Measurements from ENCODE around the gene VRK3. TPM values are rescaled to one million over a fixed set of nuclear protein-coding genes. Genes with fewer than 3 reads are reported as not detected.

The VRK3 gene
- polyA plus RNA-seq, 2 of the 4 experiments (the other 2 are of a cell fraction) = 35.2 to 37.4 TPM

- ChIA-PET POLR2A (no interaction called here), CTCF (interaction anchor here (1.3 to 2.1 kb wide), 3 partner anchors 25 to 288 kb away, joined by 3 to 4 read pairs (median 4); partner anchors contain the start of gene KCNC3)
- TF ChIP-seq GATA3 (IDR thresholded peaks at IDR 0.05; ENCODE audit: borderline replicate concordance) (no peak), CHD4 (IDR thresholded peaks at IDR 0.05; ENCODE audit: borderline replicate concordance) (no peak), JUNB (IDR thresholded peaks at IDR 0.05) (no peak), HDAC2 (IDR thresholded peaks at IDR 0.05) (no peak), ZFP36 (IDR thresholded peaks at IDR 0.05; ENCODE audit: borderline replicate concordance, partially characterized antibody) (no peak), MYC (IDR thresholded peaks at IDR 0.05; ENCODE audit: borderline replicate concordance, low read length) (no peak), FOXS1 (CRISPR knock-in tag; IDR thresholded peaks at IDR 0.05) (no peak), SMC3 (IDR thresholded peaks at IDR 0.05) (no peak), FOSL2 (IDR thresholded peaks at IDR 0.05) (no peak), FOSL2 (CRISPR knock-in tag; IDR thresholded peaks at IDR 0.05) (no peak), ZSCAN20 (CRISPR knock-in tag; IDR thresholded peaks at IDR 0.05) (no peak), EP300 (IDR thresholded peaks at IDR 0.05) (no peak), NFE2L2 (conservative IDR thresholded peaks at IDR 0.05; ENCODE audit: low read length) (no peak), KDM5A (IDR thresholded peaks at IDR 0.05) (no peak), HOXB5 (CRISPR knock-in tag; IDR thresholded peaks at IDR 0.05) (no peak), CEBPB (IDR thresholded peaks at IDR 0.05) (no peak), MAX (IDR thresholded peaks at IDR 0.05) (no peak)
- Histone ChIP-seq H3K4me3 (no peak overlapping the region), H3K9me3 (peaks cover 93% of the 10 kb centered on the region), H3K4me2 (no peak overlapping the region), H3K4me1 (no peaks in the 10 kb centered on the region), H3K27ac (no peak overlapping the region)
- DNase-seq (ENCODE audit: low read depth in 1 of 2, low spot score in 1 of 2) (no peak), FAIRE-seq (no peak), ATAC-seq (no peak)
- 92% methylated on average over 6 of the region's 6 CpGs for WGBS (ENCODE audit: missing lambda C conversion rate)
Measured at GRCh38 chr19:50040967-50041366, 15.8 kb upstream of the VRK3 start.

- Histone ChIP-seq H3K4me2 (no peak overlapping the region), H3K4me3 (no peak overlapping the region), H3K9me3 (peaks cover 86% of the 10 kb centered on the region), H3K4me1 (no peaks in the 10 kb centered on the region), H3K27ac (no peak overlapping the region)
- 98% methylated on average over 3 of the region's 3 CpGs for WGBS (ENCODE audit: missing lambda C conversion rate)
- ATAC-seq (no peak), DNase-seq (ENCODE audit: low read depth in 1 of 2, low spot score in 1 of 2) (no peak), FAIRE-seq (no peak)
- ChIA-PET CTCF (interaction anchor here (1.2 to 2.1 kb wide), 4 partner anchors 11 to 289 kb away, joined by 4 to 5 read pairs (median 4); partner anchors contain the start of gene KCNC3), POLR2A (no interaction called here)
- no peak for TF ChIP-seq FOSB (CRISPR knock-in tag; IDR thresholded peaks at IDR 0.05)
- TF ChIP-seq ATOH8 (CRISPR knock-in tag; IDR thresholded peaks at IDR 0.05; ENCODE audit: low read depth) = no peak
- TF ChIP-seq HOXB5 (CRISPR knock-in tag; IDR thresholded peaks at IDR 0.05) = no peak
- TF ChIP-seq SMC3 (IDR thresholded peaks at IDR 0.05) = no peak
- TF ChIP-seq JUNB (IDR thresholded peaks at IDR 0.05) = no peak
- no peak for TF ChIP-seq GATA3 (IDR thresholded peaks at IDR 0.05; ENCODE audit: borderline replicate concordance)
- TF ChIP-seq CHD2 (IDR thresholded peaks at IDR 0.05; ENCODE audit: low read length, partially characterized antibody) = no peak
- no peak for TF ChIP-seq BHLHE40 (IDR thresholded peaks at IDR 0.05; ENCODE audit: low read depth, low read length)
- TF ChIP-seq JUN (IDR thresholded peaks at IDR 0.05) = no peak
- TF ChIP-seq NR3C1 (IDR thresholded peaks at IDR 0.05) = no peak
- TF ChIP-seq HOXA7 (CRISPR knock-in tag; IDR thresholded peaks at IDR 0.05) = no peak
- TF ChIP-seq KDM5A (IDR thresholded peaks at IDR 0.05) = no peak
- TF ChIP-seq REST (IDR thresholded peaks at IDR 0.05) = no peak
- TF ChIP-seq MAZ (IDR thresholded peaks at IDR 0.05; ENCODE audit: borderline replicate concordance, low read depth, low read length) = no peak
- no peak for TF ChIP-seq ELK1 (IDR thresholded peaks at IDR 0.05; ENCODE audit: low read depth, low read length)
- TF ChIP-seq EHF (CRISPR knock-in tag; IDR thresholded peaks at IDR 0.05) = no peak
- TF ChIP-seq HDAC2 (IDR thresholded peaks at IDR 0.05) = no peak
- TF ChIP-seq BCL3 (IDR thresholded peaks at IDR 0.05) = no peak
- TF ChIP-seq PBX3 (IDR thresholded peaks at IDR 0.05) = no peak
Measured at GRCh38 chr19:50039968-50040367, 14.8 kb upstream of the VRK3 start.
